Heart left ventricle (tissue), 13 donors: Measurements from ENCODE around the gene NFKBIL1.

Source experiments
- POLR2A ChIP-seq, 2 donors: fragments of 450-650 bp; IDR thresholded peaks; one replicate each; pipeline ENCODE4 v1.6.1; 2017; ENCODE audit warnings: antibody characterized with exemption in 2 of 2, mild to moderate bottlenecking in 2 of 2, moderate library complexity in 2 of 2
- TF ChIP-seq, protein P1 (sequence below), 12 donors: fragments of 200-600 bp; sonication (generic) in 4 of 12; IDR thresholded peaks; one replicate each; pipeline versions ENCODE4 v1.5.0 to v1.8.0; 2018 to 2022; ENCODE audit warnings: antibody characterized with exemption in 12 of 12, mild to moderate bottlenecking in 5 of 12
- donor health status: ischemic (EF 13 %, LVEDD 7.1; RV severe dilation, severe dysfunction).
- donor health status: DM: no; HTN: yes; CAD: no.
- donor health status: DM: no; HTN: no; CAD: no.
- donor health status: ischemic (EF 25% LVEDD 6.9; RV normal size, moderate dysfunction).
- donor health status: ischemic (EF 25% LVEDD 5.7; RV mildly dilated, moderate dysfunction).
- donor health status: ischemic (EF 35%, LVEDD 5.7; RV mildly dilated, moderate dysfunction).
- donor health status: nonischemic (EF 11% LVEDD 7.7; RV severe dilation, severe dysfunction).
- donor health status: DM: yes; HTN: yes; CAD: no.
- donor health status: PGD.
- donor health status: ischemic (EF 29% LVEDD 5.4; RV normal size, mild dysfunction).
- donor health status: nonischemic (EF 23%, LVEDD 6.1; RV moderate dilation, normal function).

DNA sequence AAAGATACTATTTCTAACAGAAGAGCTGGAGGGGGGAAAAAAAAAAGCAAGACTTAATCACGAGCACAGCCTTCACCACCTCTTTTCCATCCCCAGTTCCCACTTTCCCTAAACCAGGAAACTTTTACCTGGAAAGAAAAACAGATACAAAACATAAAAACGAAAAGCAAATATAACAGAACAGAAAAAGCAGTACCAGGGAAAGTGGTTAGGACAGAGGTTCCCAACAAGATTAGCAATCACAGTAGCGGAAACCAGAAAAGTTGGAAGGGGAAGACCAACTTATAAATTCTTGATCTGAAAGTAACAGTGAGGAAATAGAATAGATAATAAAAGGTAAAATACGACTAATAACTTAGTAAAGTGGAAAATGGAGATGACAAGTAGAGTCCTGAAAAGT lies 6.8 kb upstream of the NFKBIL1 start:
- TF ChIP-seq, protein P1, sequence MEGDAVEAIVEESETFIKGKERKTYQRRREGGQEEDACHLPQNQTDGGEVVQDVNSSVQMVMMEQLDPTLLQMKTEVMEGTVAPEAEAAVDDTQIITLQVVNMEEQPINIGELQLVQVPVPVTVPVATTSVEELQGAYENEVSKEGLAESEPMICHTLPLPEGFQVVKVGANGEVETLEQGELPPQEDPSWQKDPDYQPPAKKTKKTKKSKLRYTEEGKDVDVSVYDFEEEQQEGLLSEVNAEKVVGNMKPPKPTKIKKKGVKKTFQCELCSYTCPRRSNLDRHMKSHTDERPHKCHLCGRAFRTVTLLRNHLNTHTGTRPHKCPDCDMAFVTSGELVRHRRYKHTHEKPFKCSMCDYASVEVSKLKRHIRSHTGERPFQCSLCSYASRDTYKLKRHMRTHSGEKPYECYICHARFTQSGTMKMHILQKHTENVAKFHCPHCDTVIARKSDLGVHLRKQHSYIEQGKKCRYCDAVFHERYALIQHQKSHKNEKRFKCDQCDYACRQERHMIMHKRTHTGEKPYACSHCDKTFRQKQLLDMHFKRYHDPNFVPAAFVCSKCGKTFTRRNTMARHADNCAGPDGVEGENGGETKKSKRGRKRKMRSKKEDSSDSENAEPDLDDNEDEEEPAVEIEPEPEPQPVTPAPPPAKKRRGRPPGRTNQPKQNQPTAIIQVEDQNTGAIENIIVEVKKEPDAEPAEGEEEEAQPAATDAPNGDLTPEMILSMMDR (IDR thresholded peaks at IDR 0.05) = no peak
- TF ChIP-seq POLR2A (IDR thresholded peaks at IDR 0.05) = no peak
